H9 (cell line): Measurements from ENCODE around the gene POU1F1. TPM values are rescaled to one million over a fixed set of nuclear protein-coding genes. Genes with fewer than 3 reads are reported as not detected.

ENCODE experiments used
- DNase-seq: peaks from one replicate; pipeline ENCODE4 v3.0.0-alpha.2; 2017
- H2AFZ ChIP-seq: one replicate; pipeline ENCODE4 v1.6.1; 2013; ENCODE audit warnings: mild to moderate bottlenecking, low read length, control low read depth, moderate library complexity
- H2AK5ac ChIP-seq: 2 replicates; pipeline ENCODE4 v1.6.1; 2013; ENCODE audit warnings: low read length, control low read depth, mixed read lengths; ENCODE audit not compliant: insufficient read length
- H2BK120ac ChIP-seq: one replicate; pipeline ENCODE4 v1.6.1; 2013; ENCODE audit warnings: low read depth, mild to moderate bottlenecking, low read length, control low read depth, inconsistent platforms; ENCODE audit not compliant: poor library complexity, severe bottlenecking
- H2BK12ac ChIP-seq: 2 replicates; pipeline ENCODE4 v1.6.1; 2013; ENCODE audit warnings: low read length, control low read depth, mixed read lengths, low read depth; ENCODE audit not compliant: insufficient read length
- H2BK15ac ChIP-seq: 2 replicates; pipeline ENCODE4 v1.6.1; 2013; ENCODE audit warnings: low read depth, low read length, control low read depth
- H2BK20ac ChIP-seq: one replicate; pipeline ENCODE4 v1.6.1; 2013; ENCODE audit warnings: low read depth, mild to moderate bottlenecking, low read length, control low read depth, inconsistent platforms; ENCODE audit not compliant: poor library complexity, severe bottlenecking
- H2BK5ac ChIP-seq: 2 replicates; pipeline ENCODE4 v1.6.1; 2013; ENCODE audit warnings: low read length, control low read depth, mixed read lengths; ENCODE audit not compliant: insufficient read length
- H3K14ac ChIP-seq: 2 replicates; pipeline ENCODE4 v1.6.1; 2013; ENCODE audit warnings: low read length, control low read depth; ENCODE audit not compliant: insufficient read depth
- H3K18ac ChIP-seq: 2 replicates; pipeline ENCODE4 v1.6.1; 2013; ENCODE audit warnings: low read depth, mild to moderate bottlenecking, mixed read lengths, low read length, control low read depth; ENCODE audit not compliant: insufficient read length
- H3K23ac ChIP-seq: 2 replicates; pipeline ENCODE4 v1.6.1; 2013; ENCODE audit warnings: low read length, control low read depth, mixed read lengths, low read depth; ENCODE audit not compliant: insufficient read length
- H3K23me2 ChIP-seq: 2 replicates; pipeline ENCODE4 v1.6.1; 2013; ENCODE audit warnings: low read depth, mild to moderate bottlenecking, mixed read lengths, low read length, control low read depth; ENCODE audit not compliant: insufficient read length, poor library complexity, severe bottlenecking
- H3K27ac ChIP-seq: 2 replicates; pipeline ENCODE4 v1.5.1; 2013; ENCODE audit warnings: low read length, control low read depth, mixed read lengths, low read depth; ENCODE audit not compliant: insufficient read length
- H3K27me3 ChIP-seq: 2 replicates; pipeline ENCODE4 v1.6.1; 2013; ENCODE audit warnings: low read length, control low read depth, inconsistent platforms; ENCODE audit not compliant: insufficient read depth
- H3K4ac ChIP-seq: 2 replicates; pipeline ENCODE4 v1.6.1; 2013; ENCODE audit warnings: low read depth, mild to moderate bottlenecking, control low read depth, inconsistent platforms, low read length, moderate library complexity
- H3K4me1 ChIP-seq: 2 replicates; pipeline ENCODE4 v1.6.1; 2013; ENCODE audit warnings: low read length, control low read depth, inconsistent platforms; ENCODE audit not compliant: insufficient read depth
- H3K4me2 ChIP-seq: 2 replicates; pipeline ENCODE4 v1.6.1; 2013; ENCODE audit warnings: low read length, control low read depth, mixed read lengths; ENCODE audit not compliant: insufficient read length, insufficient read depth
- H3K56ac ChIP-seq: 2 replicates; pipeline ENCODE4 v1.6.1; 2013; ENCODE audit warnings: low read depth, mild to moderate bottlenecking, mixed read lengths, low read length, control low read depth; ENCODE audit not compliant: insufficient read length
- H3K79me1 ChIP-seq: 2 replicates; pipeline ENCODE4 v1.6.1; 2013; ENCODE audit warnings: low read depth, mild to moderate bottlenecking, moderate library complexity, low read length, control low read depth, inconsistent platforms; ENCODE audit not compliant: insufficient read depth, poor library complexity, severe bottlenecking
- H3K79me2 ChIP-seq: 2 replicates; pipeline ENCODE4 v1.6.1; 2013; ENCODE audit warnings: low read length, control low read depth, inconsistent platforms; ENCODE audit not compliant: insufficient read depth
- H3K9ac ChIP-seq: 2 replicates; pipeline ENCODE4 v1.6.1; 2013; ENCODE audit warnings: low read length, control low read depth, mixed read lengths; ENCODE audit not compliant: insufficient read length; ENCODE audit errors: extremely low read depth
- H3K9me3 ChIP-seq: one replicate; pipeline ENCODE4 v1.6.1; 2013; ENCODE audit warnings: low read depth, low read length, inconsistent platforms; ENCODE audit not compliant: control insufficient read depth
- H3T11ph ChIP-seq: one replicate; pipeline ENCODE4 v1.6.1; 2013; ENCODE audit warnings: mild to moderate bottlenecking, low read length, control low read depth, inconsistent platforms
- H4K20me1 ChIP-seq: one replicate; pipeline ENCODE4 v1.6.1; 2013; ENCODE audit not compliant: control insufficient read depth, insufficient read length, insufficient read depth
- H4K5ac ChIP-seq: 2 replicates; pipeline ENCODE4 v1.6.1; 2013; ENCODE audit warnings: low read depth, mild to moderate bottlenecking, mixed read lengths, low read length, control low read depth; ENCODE audit not compliant: insufficient read length
- H4K8ac ChIP-seq: replicated peaks from 2 replicates; pipeline ENCODE4 v1.6.1; 2013; ENCODE audit warnings: low read length, control low read depth, mixed read lengths, low read depth; ENCODE audit not compliant: insufficient read length
- H4K91ac ChIP-seq: 2 replicates; pipeline ENCODE4 v1.6.1; 2013; ENCODE audit warnings: low read depth, mild to moderate bottlenecking, moderate library complexity, mixed read lengths, low read length, control low read depth; ENCODE audit not compliant: insufficient read length
- H3K27ac Mint-ChIP-seq, 3 experiments: 2 replicates in 2 of 3; 3 replicates in 1 of 3; pipeline ENCODE4 v1.8.0; 2020 to 2021; ENCODE audit warnings: mixed read lengths in 3 of 3, mild to moderate bottlenecking in 1 of 3, moderate library complexity in 1 of 3
- H3K27me3 Mint-ChIP-seq: 2 replicates; pipeline ENCODE4 v1.8.0; 2021; ENCODE audit warnings: low read depth, mild to moderate bottlenecking, moderate library complexity, mixed read lengths
- H3K36me3 Mint-ChIP-seq, 3 experiments: 2 replicates in 2 of 3; 3 replicates in 1 of 3; pipeline ENCODE4 v1.8.0; 2020 to 2021; ENCODE audit warnings: low read depth in 3 of 3, mixed read lengths in 3 of 3; ENCODE audit not compliant: insufficient read depth in 1 of 3
- H3K4me1 Mint-ChIP-seq, 2 experiments: 2 replicates each; pipeline ENCODE4 v1.8.0; 2020; ENCODE audit warnings: mixed read lengths in 2 of 2
- H3K4me3 Mint-ChIP-seq, 2 experiments: 2 replicates in 1 of 2; 3 replicates in 1 of 2; pipeline ENCODE4 v1.8.0; 2020 to 2021; ENCODE audit warnings: mild to moderate bottlenecking in 2 of 2, mixed read lengths in 2 of 2, moderate library complexity in 1 of 2
- H3K9me3 Mint-ChIP-seq, 2 experiments: 2 replicates in 1 of 2; 3 replicates in 1 of 2; pipeline ENCODE4 v1.8.0; 2020; ENCODE audit warnings: mild to moderate bottlenecking in 2 of 2, mixed read lengths in 2 of 2, moderate library complexity in 1 of 2
- WGBS: extraction: QIAGEN DNeasy Blood & Tissue Kit; methylation state at CpG from one replicate; pipeline ENCODE4 v1.1.7; 2013; ENCODE audit warnings: missing lambda C conversion rate, low lambda C conversion rate, mixed read lengths; ENCODE audit not compliant: insufficient read length; ENCODE audit errors: extremely low coverage; 5-methylcytosine and 5-hydroxymethylcytosine counted together
- total RNA-seq: library from RNA; stranded (reverse); gene quantifications from 2 replicates; pipeline ENCODE4 v1.2.1, GENCODE V29; 2021
- TF ChIP-seq, protein P1 (sequence below): fragments of 200-600 bp; sonication (generic); conservative IDR thresholded peaks from 3 replicates; pipeline ENCODE4 v1.8.0; 2021; ENCODE audit warnings: antibody characterized with exemption, mild to moderate bottlenecking

The POU1F1 gene
- total RNA-seq, 1 experiment from 2014 or later: not detected

GRCh38 chr3:87298111-87298718 is 21.8 kb upstream of the POU1F1 start:
- WGBS: no CpG with 5 or more reads among the region's 3 CpGs
- DNase-seq: no peak
- no peak overlapping the region for H3K9ac ChIP-seq
- no peak overlapping the region for H3K4me3 Mint-ChIP-seq
- no peak overlapping the region for H2BK120ac ChIP-seq
- no peak overlapping the region for H2AK5ac ChIP-seq
- H4K20me1 ChIP-seq: no peaks in the 10 kb centered on the region
- H4K8ac ChIP-seq: no peak overlapping the region
- H2BK12ac ChIP-seq: no peak overlapping the region
- H3K27ac Mint-ChIP-seq: no peak overlapping the region
- H3K4me1 Mint-ChIP-seq: no peaks in the 10 kb centered on the region
- TF ChIP-seq, protein P1, sequence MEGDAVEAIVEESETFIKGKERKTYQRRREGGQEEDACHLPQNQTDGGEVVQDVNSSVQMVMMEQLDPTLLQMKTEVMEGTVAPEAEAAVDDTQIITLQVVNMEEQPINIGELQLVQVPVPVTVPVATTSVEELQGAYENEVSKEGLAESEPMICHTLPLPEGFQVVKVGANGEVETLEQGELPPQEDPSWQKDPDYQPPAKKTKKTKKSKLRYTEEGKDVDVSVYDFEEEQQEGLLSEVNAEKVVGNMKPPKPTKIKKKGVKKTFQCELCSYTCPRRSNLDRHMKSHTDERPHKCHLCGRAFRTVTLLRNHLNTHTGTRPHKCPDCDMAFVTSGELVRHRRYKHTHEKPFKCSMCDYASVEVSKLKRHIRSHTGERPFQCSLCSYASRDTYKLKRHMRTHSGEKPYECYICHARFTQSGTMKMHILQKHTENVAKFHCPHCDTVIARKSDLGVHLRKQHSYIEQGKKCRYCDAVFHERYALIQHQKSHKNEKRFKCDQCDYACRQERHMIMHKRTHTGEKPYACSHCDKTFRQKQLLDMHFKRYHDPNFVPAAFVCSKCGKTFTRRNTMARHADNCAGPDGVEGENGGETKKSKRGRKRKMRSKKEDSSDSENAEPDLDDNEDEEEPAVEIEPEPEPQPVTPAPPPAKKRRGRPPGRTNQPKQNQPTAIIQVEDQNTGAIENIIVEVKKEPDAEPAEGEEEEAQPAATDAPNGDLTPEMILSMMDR: peak; percentile 81
- no peaks in the 10 kb centered on the region for H3K79me1 ChIP-seq
- no peak overlapping the region for H2BK20ac ChIP-seq
- no peak overlapping the region for H2AFZ ChIP-seq
- no peaks in the 10 kb centered on the region for H3K9me3 Mint-ChIP-seq
- no peaks in the 10 kb centered on the region for H3K4me1 ChIP-seq
- H3K4ac ChIP-seq: no peak overlapping the region
- no peak overlapping the region for H4K91ac ChIP-seq
- no peaks in the 10 kb centered on the region for H3K27me3 ChIP-seq
- no peaks in the 10 kb centered on the region for H3K9me3 ChIP-seq
- H4K5ac ChIP-seq: no peak overlapping the region
- no peak overlapping the region for H3K14ac ChIP-seq
- H3K36me3 Mint-ChIP-seq: peaks cover 0 to 2% (median 0%) of the 10 kb centered on the region in 3 experiments; a peak in 1 of 7 replicates
- no peak overlapping the region for H3K27ac ChIP-seq
- no peak overlapping the region for H2BK5ac ChIP-seq
- no peaks in the 10 kb centered on the region for H3K23me2 ChIP-seq
- H2BK15ac ChIP-seq: no peak overlapping the region
- H3T11ph ChIP-seq: no peak overlapping the region
- no peak overlapping the region for H3K4me2 ChIP-seq
- H3K23ac ChIP-seq: no peak overlapping the region
- H3K18ac ChIP-seq: no peak overlapping the region
- H3K56ac ChIP-seq: no peak overlapping the region
- no peaks in the 10 kb centered on the region for H3K79me2 ChIP-seq
- H3K27me3 Mint-ChIP-seq: no peaks in the 10 kb centered on the region
